NCI-H146 (cell line): Measurements from ENCODE around the gene CDH4.
"Not testable (repeated sequence)": the region's sequence is repeated elsewhere in the genome, so short reads cannot be mapped to it uniquely, and the experiment has no call there.

ENCODE experiments used
- DNase-seq: peaks from one replicate; lab custom pipeline; 2025; lab: John Stamatoyannopoulos, UW

Gene CDH4

GRCh38 chr20:61933951-61934715 lies 682.1 kb downstream of the CDH4 start:
- DNase-seq: no peak

GRCh38 chr20:61934716-61935530 lies 682.9 kb downstream of the CDH4 start:
- DNase-seq: no peak

- DNase-seq: no peak
These were observed 684.1 kb downstream of the CDH4 start for GRCh38 chr20:61935926-61936700.

- no peak for DNase-seq
These were observed 684.7 kb downstream of the CDH4 start for GRCh38 chr20:61936701-61937131.

GRCh38 chr20:61937146-61937962 lies 685.3 kb downstream of the CDH4 start:
- no peak for DNase-seq

- no peak for DNase-seq
These were observed 686.1 kb downstream of the CDH4 start for GRCh38 chr20:61937963-61938838.

- no peak for DNase-seq
These were observed 687.0 kb downstream of the CDH4 start for GRCh38 chr20:61938839-61939690.

GRCh38 chr20:61939691-61940360 lies 687.8 kb downstream of the CDH4 start:
- no peak for DNase-seq

GRCh38 chr20:61940491-61940890 lies 688.4 kb downstream of the CDH4 start:
- no peak for DNase-seq

- no peak for DNase-seq
These were observed 689.1 kb downstream of the CDH4 start for GRCh38 chr20:61940976-61941720.

- no peak for DNase-seq
These were observed 689.8 kb downstream of the CDH4 start for GRCh38 chr20:61941721-61942405.

GRCh38 chr20:61942526-61942925 lies 690.5 kb downstream of the CDH4 start:
- DNase-seq: no peak

GRCh38 chr20:61944967-61945366 lies 692.9 kb downstream of the CDH4 start:
- DNase-seq: not testable (repeated sequence)

- DNase-seq: not testable (repeated sequence)
These were observed 693.4 kb downstream of the CDH4 start for GRCh38 chr20:61945495-61945894.

GRCh38 chr20:61948056-61948455 lies 696.0 kb downstream of the CDH4 start:
- not testable (repeated sequence) for DNase-seq

- DNase-seq: no peak
These were observed 696.7 kb downstream of the CDH4 start for GRCh38 chr20:61948586-61949362.

GRCh38 chr20:61949363-61949713 lies 697.3 kb downstream of the CDH4 start:
- no peak for DNase-seq
